Uterus (tissue), 2 donors: ENCODE results near the gene SRGAP1.

ENCODE experiments used
- CTCF ChIP-seq, 4 experiments: fragments of 200-600 bp in 2 of 4; fragments of 450-650 bp in 2 of 4; sonication (generic) in 2 of 4; IDR thresholded peaks; one replicate each; pipeline ENCODE4 v1.5.1; 2016 to 2019; ENCODE audit warnings: antibody characterized with exemption in 4 of 4, mild to moderate bottlenecking in 2 of 4, moderate library complexity in 1 of 4
- POLR2A ChIP-seq, 2 donors: fragments of 450-650 bp; IDR thresholded peaks; one replicate each; pipeline ENCODE4 v1.6.1; 2016; ENCODE audit warnings: antibody characterized with exemption in 2 of 2, mild to moderate bottlenecking in 1 of 2, moderate library complexity in 1 of 2

GRCh38 chr12:64170024-64170423, 325.5 kb downstream of the SRGAP1 start:
- TF ChIP-seq CTCF (IDR thresholded peaks at IDR 0.05) (no peak), POLR2A (IDR thresholded peaks at IDR 0.05) (no peak)
